Measurements from ENCODE around the gene ABHD16B. TPM values are rescaled to one million over a fixed set of nuclear protein-coding genes. Genes with fewer than 3 reads are reported as not detected.

The ABHD16B gene
- total RNA-seq = not detected
- polyA plus RNA-seq = under 1 TPM in 2 of 3 donors, not detected in 1; 0.37 to 0.43 TPM
- long read RNA-seq, donor 1, partial matches to known transcripts = 0 of 3 reads
- long read RNA-seq, donor 1, other reads (novel, unspliced or antisense) = 0 of 3 reads
- long read RNA-seq, donor 2, partial matches to known transcripts = 0 of 2 reads
- long read RNA-seq, donor 2, other reads (novel, unspliced or antisense) = 0 of 2 reads
- long read RNA-seq, donor 3, partial matches to known transcripts = 0 of 4 reads
- long read RNA-seq, donor 3, other reads (novel, unspliced or antisense) = 0 of 4 reads
- long read RNA-seq, donor 4, partial matches to known transcripts = 0 of 1 reads
- long read RNA-seq, donor 4, other reads (novel, unspliced or antisense) = 0 of 1 reads
- long read RNA-seq, donor 5, partial matches to known transcripts = 0 of 3 reads
- long read RNA-seq, donor 5, other reads (novel, unspliced or antisense) = 0 of 3 reads
- long read RNA-seq, donor 6, transcript ABHD16B-201 (1 exons, 1,491 nt) = major isoform, 12 of 12 reads
- long read RNA-seq, donor 6, partial matches to known transcripts = 0 of 12 reads
- long read RNA-seq, donor 6, other reads (novel, unspliced or antisense) = 0 of 12 reads
- long read RNA-seq, donor 7, partial matches to known transcripts = 0 of 1 reads
- long read RNA-seq, donor 7, other reads (novel, unspliced or antisense) = 0 of 1 reads
- long read RNA-seq, donor 8, transcript ABHD16B-201 (1 exons, 1,491 nt) = major isoform, 6 of 6 reads
- long read RNA-seq, donor 8, partial matches to known transcripts = 0 of 6 reads
- long read RNA-seq, donor 8, other reads (novel, unspliced or antisense) = 0 of 6 reads
- long read RNA-seq, donor 9, partial matches to known transcripts = 0 of 4 reads
- long read RNA-seq, donor 9, other reads (novel, unspliced or antisense) = 0 of 4 reads
- long read RNA-seq, donor 10, partial matches to known transcripts = 0 of 2 reads
- long read RNA-seq, donor 10, other reads (novel, unspliced or antisense) = 0 of 2 reads

- intact Hi-C loops (cut with DNase I; ENCODE audit: low total_unique reads) = no loop called here
- 95 to 97% (median 96%) methylated on average over 40 to 59 of the region's 59 CpGs for WGBS, 5 donors
- DNase-seq = no peak
- Histone ChIP-seq H3K27me3 (peaks cover 0 to 23% (median 10%) of the 10 kb centered on the region in 3 donors), H3K4me1 (peaks cover 33 to 64% (median 57%) of the 10 kb centered on the region in 4 donors), H3K4me3 (no peak within 1 kb of the TSS), H3K9me3 (no peaks in the 10 kb centered on the region), H3K27ac (peak within 1 kb of the TSS in 1 of 5 donors; percentile 29), H3K36me3 (peaks cover 0 to 25% (median 17%) of the 10 kb centered on the region in 4 donors)
- no peak for TF ChIP-seq POLR2AphosphoS5 (IDR thresholded peaks at IDR 0.05)
- TF ChIP-seq POLR2A (IDR thresholded peaks at IDR 0.05) = no peak
- TF ChIP-seq, protein P1, sequence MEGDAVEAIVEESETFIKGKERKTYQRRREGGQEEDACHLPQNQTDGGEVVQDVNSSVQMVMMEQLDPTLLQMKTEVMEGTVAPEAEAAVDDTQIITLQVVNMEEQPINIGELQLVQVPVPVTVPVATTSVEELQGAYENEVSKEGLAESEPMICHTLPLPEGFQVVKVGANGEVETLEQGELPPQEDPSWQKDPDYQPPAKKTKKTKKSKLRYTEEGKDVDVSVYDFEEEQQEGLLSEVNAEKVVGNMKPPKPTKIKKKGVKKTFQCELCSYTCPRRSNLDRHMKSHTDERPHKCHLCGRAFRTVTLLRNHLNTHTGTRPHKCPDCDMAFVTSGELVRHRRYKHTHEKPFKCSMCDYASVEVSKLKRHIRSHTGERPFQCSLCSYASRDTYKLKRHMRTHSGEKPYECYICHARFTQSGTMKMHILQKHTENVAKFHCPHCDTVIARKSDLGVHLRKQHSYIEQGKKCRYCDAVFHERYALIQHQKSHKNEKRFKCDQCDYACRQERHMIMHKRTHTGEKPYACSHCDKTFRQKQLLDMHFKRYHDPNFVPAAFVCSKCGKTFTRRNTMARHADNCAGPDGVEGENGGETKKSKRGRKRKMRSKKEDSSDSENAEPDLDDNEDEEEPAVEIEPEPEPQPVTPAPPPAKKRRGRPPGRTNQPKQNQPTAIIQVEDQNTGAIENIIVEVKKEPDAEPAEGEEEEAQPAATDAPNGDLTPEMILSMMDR (IDR thresholded peaks at IDR 0.05) = no peak
- no peak for TF ChIP-seq EP300 (IDR thresholded peaks at IDR 0.05)
Observed at GRCh38 chr20:63861365-63861934, at the start of gene ABHD16B. Gene ABHD16B (plus strand): TSS chr20:63861498. CDS start chr20:63861541, 43 bp downstream.

GRCh38 chr20:63814891-63815614 lies 46.2 kb upstream of the ABHD16B start:
- no peak for DNase-seq
- Histone ChIP-seq H3K4me1 (peaks cover 0 to 12% (median 6%) of the 10 kb centered on the region in 4 donors), H3K36me3 (no peaks in the 10 kb centered on the region), H3K4me3 (no peak overlapping the region), H3K27me3 (no peaks in the 10 kb centered on the region), H3K9me3 (no peaks in the 10 kb centered on the region), H3K27ac (no peak overlapping the region)
- 64 to 77% (median 76%) methylated on average over 8 of the region's 8 CpGs for WGBS, 5 donors
- intact Hi-C loops (cut with DNase I; ENCODE audit: low total_unique reads) = no loop called here
- TF ChIP-seq POLR2AphosphoS5 (IDR thresholded peaks at IDR 0.05) (no peak), EP300 (IDR thresholded peaks at IDR 0.05) (no peak), POLR2A (IDR thresholded peaks at IDR 0.05) (no peak)
- TF ChIP-seq, protein P1 (IDR thresholded peaks at IDR 0.05) = no peak

DNA sequence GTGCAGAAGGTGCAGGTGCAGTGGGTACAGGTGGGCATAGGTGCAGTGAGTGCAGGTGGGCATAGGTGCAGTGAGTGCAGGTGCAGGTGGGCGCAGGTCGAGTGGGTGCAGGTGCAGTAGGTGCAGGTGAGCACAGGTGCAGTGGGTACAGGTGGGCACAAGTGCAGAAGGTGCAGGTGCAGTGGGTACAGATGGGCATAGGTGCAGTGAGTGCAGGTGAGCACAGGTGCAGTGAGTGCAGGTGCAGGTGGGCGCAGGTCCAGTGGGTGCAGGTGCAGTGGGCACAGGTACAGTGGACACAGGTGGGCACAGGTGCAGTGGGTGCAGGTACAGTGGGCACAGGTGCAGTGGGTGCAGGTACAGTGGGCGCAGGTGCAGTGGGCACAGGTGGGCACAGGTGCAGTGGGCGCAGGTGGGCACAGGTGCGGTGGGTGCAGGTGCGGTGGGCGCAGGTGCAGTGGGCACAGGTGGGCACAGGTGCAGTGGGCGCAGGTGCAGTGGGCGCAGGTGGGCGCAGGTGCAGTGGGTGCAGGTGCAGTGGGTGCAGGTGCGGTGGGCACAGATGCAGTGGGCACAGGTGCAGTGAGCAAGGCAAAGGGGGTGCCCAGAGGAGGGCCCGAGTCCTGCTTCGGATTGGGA lies 45.6 kb upstream of the ABHD16B start:
- no peak for DNase-seq
- intact Hi-C loops (cut with DNase I; ENCODE audit: low total_unique reads) = no loop called here
- Histone ChIP-seq H3K4me3 (no peak overlapping the region), H3K4me1 (peaks cover 0 to 12% (median 6%) of the 10 kb centered on the region in 4 donors), H3K36me3 (no peaks in the 10 kb centered on the region), H3K27me3 (no peaks in the 10 kb centered on the region), H3K27ac (no peak overlapping the region), H3K9me3 (no peaks in the 10 kb centered on the region)
- WGBS, 5 donors = 83 to 95% (median 92%) methylated on average over 14 of the region's 14 CpGs
- TF ChIP-seq POLR2A (IDR thresholded peaks at IDR 0.05) = no peak
- no peak for TF ChIP-seq EP300 (IDR thresholded peaks at IDR 0.05)
- no peak for TF ChIP-seq POLR2AphosphoS5 (IDR thresholded peaks at IDR 0.05)
- TF ChIP-seq, protein P1 (IDR thresholded peaks at IDR 0.05) = no peak

Measured in stomach (tissue), 19 donors.